ENCODE measurements around the gene E2F8.

Gene E2F8

GRCh38 chr11:19252394-19253152 lies 11.8 kb upstream of the E2F8 start:
- no peak for DNase-seq (ENCODE audit: low read depth, low spot score)

- no peak for DNase-seq (ENCODE audit: low read depth, low spot score)
These were observed 10.8 kb upstream of the E2F8 start for GRCh38 chr11:19251577-19251976.

GRCh38 chr11:19246816-19247215 lies 6.1 kb upstream of the E2F8 start:
- no peak for DNase-seq (ENCODE audit: low read depth, low spot score)

- no peak for DNase-seq (ENCODE audit: low read depth, low spot score)
These were observed 4.6 kb upstream of the E2F8 start for GRCh38 chr11:19245351-19245750.

- no peak for DNase-seq (ENCODE audit: low read depth, low spot score)
These were observed 3.9 kb upstream of the E2F8 start for GRCh38 chr11:19244621-19245020.

GRCh38 chr11:19244084-19244483 lies 3.3 kb upstream of the E2F8 start:
- no peak for DNase-seq (ENCODE audit: low read depth, low spot score)

GRCh38 chr11:19243613-19244012 lies 2.9 kb upstream of the E2F8 start:
- no peak for DNase-seq (ENCODE audit: low read depth, low spot score)

GRCh38 chr11:19243143-19243542 lies 2.4 kb upstream of the E2F8 start:
- no peak for DNase-seq (ENCODE audit: low read depth, low spot score)

GRCh38 chr11:19242179-19242932 lies 1.6 kb upstream of the E2F8 start:
- DNase-seq (ENCODE audit: low read depth, low spot score): no peak

- no peak for DNase-seq (ENCODE audit: low read depth, low spot score)
These were observed 774 bp upstream of the E2F8 start for GRCh38 chr11:19241260-19242178.

- no peak for DNase-seq (ENCODE audit: low read depth, low spot score)
These were observed 1.7 kb downstream of the E2F8 start for GRCh38 chr11:19239039-19239438.

- no peak for DNase-seq (ENCODE audit: low read depth, low spot score)
These were observed 2.9 kb downstream of the E2F8 start for GRCh38 chr11:19237813-19238212.

GRCh38 chr11:19237381-19237780 lies 3.4 kb downstream of the E2F8 start:
- no peak for DNase-seq (ENCODE audit: low read depth, low spot score)

- no peak for DNase-seq (ENCODE audit: low read depth, low spot score)
These were observed 6.4 kb downstream of the E2F8 start for GRCh38 chr11:19234231-19234817.

- no peak for DNase-seq (ENCODE audit: low read depth, low spot score)
These were observed 7.7 kb downstream of the E2F8 start for GRCh38 chr11:19232910-19233503.

- DNase-seq (ENCODE audit: low read depth, low spot score): no peak
These were observed 11.1 kb downstream of the E2F8 start for GRCh38 chr11:19229671-19230070.

GRCh38 chr11:19228968-19229367 lies 11.8 kb downstream of the E2F8 start:
- DNase-seq (ENCODE audit: low read depth, low spot score): no peak

GRCh38 chr11:19226378-19227195 lies 14.2 kb downstream of the E2F8 start:
- DNase-seq (ENCODE audit: low read depth, low spot score): no peak

GRCh38 chr11:19225581-19225980 lies 15.2 kb downstream of the E2F8 start:
- no peak for DNase-seq (ENCODE audit: low read depth, low spot score)

- no peak for DNase-seq (ENCODE audit: low read depth, low spot score)
These were observed 15.6 kb downstream of the E2F8 start for GRCh38 chr11:19225123-19225522.

Measured in brain pericyte (primary cell).